Epithelial cell of esophagus (primary cell): ENCODE measurements around the gene LPIN2.
"Not testable (repeated sequence)": the region's sequence is repeated elsewhere in the genome, so short reads cannot be mapped to it uniquely, and the experiment has no call there.

ENCODE experiments used
- DNase-seq: peaks from one replicate; pipeline ENCODE4 v3.0.0; 2010; ENCODE audit warnings: low read depth
- H3K4me3 ChIP-seq: 2 replicates; pipeline ENCODE4 v1.5.1; 2011; ENCODE audit warnings: mild to moderate bottlenecking, low read length, control low read depth
- TF ChIP-seq, protein P1 (sequence below): IDR thresholded peaks from 2 replicates; pipeline ENCODE4 v1.5.1; 2011; ENCODE audit warnings: low read depth, mild to moderate bottlenecking, low read length, control low read depth, inconsistent platforms; ENCODE audit not compliant: insufficient read depth; ENCODE audit errors: missing control alignments

LPIN2 gene

GRCh38 chr18:3029215-3029952, 16.4 kb upstream of the LPIN2 start:
- no peak for DNase-seq
- no peak overlapping the region for H3K4me3 ChIP-seq
- TF ChIP-seq, protein P1, sequence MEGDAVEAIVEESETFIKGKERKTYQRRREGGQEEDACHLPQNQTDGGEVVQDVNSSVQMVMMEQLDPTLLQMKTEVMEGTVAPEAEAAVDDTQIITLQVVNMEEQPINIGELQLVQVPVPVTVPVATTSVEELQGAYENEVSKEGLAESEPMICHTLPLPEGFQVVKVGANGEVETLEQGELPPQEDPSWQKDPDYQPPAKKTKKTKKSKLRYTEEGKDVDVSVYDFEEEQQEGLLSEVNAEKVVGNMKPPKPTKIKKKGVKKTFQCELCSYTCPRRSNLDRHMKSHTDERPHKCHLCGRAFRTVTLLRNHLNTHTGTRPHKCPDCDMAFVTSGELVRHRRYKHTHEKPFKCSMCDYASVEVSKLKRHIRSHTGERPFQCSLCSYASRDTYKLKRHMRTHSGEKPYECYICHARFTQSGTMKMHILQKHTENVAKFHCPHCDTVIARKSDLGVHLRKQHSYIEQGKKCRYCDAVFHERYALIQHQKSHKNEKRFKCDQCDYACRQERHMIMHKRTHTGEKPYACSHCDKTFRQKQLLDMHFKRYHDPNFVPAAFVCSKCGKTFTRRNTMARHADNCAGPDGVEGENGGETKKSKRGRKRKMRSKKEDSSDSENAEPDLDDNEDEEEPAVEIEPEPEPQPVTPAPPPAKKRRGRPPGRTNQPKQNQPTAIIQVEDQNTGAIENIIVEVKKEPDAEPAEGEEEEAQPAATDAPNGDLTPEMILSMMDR: no peak

DNA sequence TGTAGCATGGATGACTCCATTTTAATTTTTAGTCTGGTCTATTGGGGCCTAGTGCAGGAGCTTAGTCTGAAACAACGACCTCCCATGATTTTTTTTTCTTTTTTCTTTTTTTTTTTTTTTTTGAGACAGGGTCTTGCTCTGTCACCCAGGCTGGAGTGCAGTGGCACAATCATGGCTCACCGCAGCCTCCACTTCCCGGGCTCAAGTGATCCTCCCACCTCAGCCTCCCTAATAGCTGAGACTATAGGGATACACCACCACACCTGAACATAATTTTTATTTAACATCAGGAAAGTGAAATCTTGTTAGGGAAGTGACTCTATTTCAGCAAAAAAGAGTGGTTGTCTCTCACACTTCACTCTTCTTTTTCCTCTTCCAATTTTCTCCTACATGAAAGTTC, 15.2 kb upstream of the LPIN2 start:
- not testable (repeated sequence) for DNase-seq, H3K4me3 ChIP-seq

- DNase-seq: no peak
- H3K4me3 ChIP-seq: no peak overlapping the region
- TF ChIP-seq, protein P1: no peak
These were observed 14.5 kb upstream of the LPIN2 start for GRCh38 chr18:3027370-3027891.

- DNase-seq: no peak
- H3K4me3 ChIP-seq: no peak overlapping the region
- TF ChIP-seq, protein P1: no peak
These were observed 12.6 kb upstream of the LPIN2 start for GRCh38 chr18:3025544-3025943.

GRCh38 chr18:3023603-3024002, 10.7 kb upstream of the LPIN2 start:
- DNase-seq, H3K4me3 ChIP-seq: not testable (repeated sequence)

GRCh38 chr18:3016585-3017297, 3.8 kb upstream of the LPIN2 start:
- no peak for DNase-seq
- H3K4me3 ChIP-seq: no peak overlapping the region
- TF ChIP-seq, protein P1: no peak

DNA sequence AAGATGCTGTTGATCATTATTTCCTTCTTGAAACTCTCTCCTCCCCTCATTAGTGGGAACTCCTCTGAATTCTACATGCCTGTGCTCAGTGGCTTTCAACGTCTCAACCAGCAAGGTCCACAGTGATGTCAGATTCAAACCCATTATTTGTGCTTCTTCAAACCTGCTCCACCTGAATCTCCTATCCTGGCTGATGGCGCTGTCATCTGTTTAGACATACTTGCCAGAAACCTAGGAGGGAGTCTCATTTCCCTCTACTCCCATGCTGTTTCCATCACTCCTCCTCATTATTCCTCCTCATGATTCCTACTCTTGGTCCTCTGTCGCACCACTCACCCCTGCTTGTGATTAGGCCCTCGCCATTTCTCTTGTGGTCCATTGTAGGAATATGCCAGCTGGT, 2.9 kb upstream of the LPIN2 start:
- DNase-seq: peak; percentile 22
- TF ChIP-seq, protein P1: no peak
- H3K4me3 ChIP-seq: no peak overlapping the region

DNA sequence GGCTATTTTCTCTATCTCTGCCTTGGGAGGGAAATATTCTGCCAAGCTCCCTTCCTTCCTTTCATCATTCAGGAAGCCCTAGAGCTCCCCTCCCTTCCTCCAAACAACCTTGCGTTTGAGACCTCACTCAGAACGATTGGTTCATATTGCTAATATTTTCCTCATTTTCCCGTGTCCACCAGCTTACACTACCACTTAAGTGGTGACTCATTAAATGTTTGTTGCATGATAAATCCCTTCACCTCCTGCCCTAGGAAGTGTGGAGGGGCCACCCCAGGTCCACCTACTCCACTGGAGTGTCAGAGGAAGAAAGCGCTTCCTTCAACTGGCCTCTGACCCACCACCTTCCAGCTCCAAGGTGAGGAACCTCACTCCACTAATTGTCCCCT, 2.3 kb upstream of the LPIN2 start:
- TF ChIP-seq, protein P1: no peak
- no peak overlapping the region for H3K4me3 ChIP-seq
- peak; percentile 64 for DNase-seq
